GM12878 (cell line): ENCODE results near the gene FANCC. TPM values are rescaled to one million over a fixed set of nuclear protein-coding genes. Genes with fewer than 3 reads are reported as not detected.

Source experiments
- ATAC-seq: fragments of 200-7000 bp; cut with Tn5 transposase; 3 replicates; pipeline ENCODE4 v1.9.1; 2020; ENCODE audit warnings: mild to moderate bottlenecking, moderate library complexity
- BruUV-seq: library from RNA; stranded (reverse); fragments of 400-500 nt; replicated peaks from 2 replicates; lab custom pipeline; 2021; lab: Mats Ljungman, UMichigan
- CTCF ChIA-PET: fragments of 300-600 bp; sonication (Branson Sonifier 250); formaldehyde crosslinking; extraction: SDS; loops from one replicate; lab custom pipeline; 2021; ENCODE audit warnings: inconsistent platforms; lab: Yijun Ruan, JAX
- POLR2A ChIA-PET: fragments of 350-600 bp; formaldehyde crosslinking; extraction: SDS; loops from one replicate; lab custom pipeline; 2021; ENCODE audit warnings: inconsistent platforms; lab: Charles Lee
- RAD21 ChIA-PET: fragments of 300-600 bp; sonication (Branson Sonifier 250); formaldehyde crosslinking; loops from one replicate; lab custom pipeline; 2023; ENCODE audit warnings: antibody characterized with exemption; ENCODE audit not compliant: unreplicated experiment; lab: Charles Lee
- SMC1A ChIA-PET: fragments of 300-600 bp; sonication (Branson Sonifier 250); formaldehyde crosslinking; loops from one replicate; lab custom pipeline; 2023; ENCODE audit not compliant: unreplicated experiment, uncharacterized antibody; lab: Charles Lee
- DNase-seq: peaks from one replicate; pipeline ENCODE4 v3.0.0-alpha.2; 2011; ENCODE audit warnings: low read depth, low spot score
- FAIRE-seq: peaks from 3 replicates; lab custom pipeline; 2011; peaks lifted over from hg19 to GRCh38; lab: Jason Lieb, UNC
- H2AFZ ChIP-seq: 2 replicates; pipeline ENCODE4 v1.6.0; 2011; ENCODE audit warnings: low read depth, low read length, control low read depth; ENCODE audit not compliant: control insufficient read depth
- H3K27ac ChIP-seq: 2 replicates; pipeline ENCODE4 v1.5.1; 2011; ENCODE audit warnings: control low read depth; ENCODE audit not compliant: control insufficient read depth, insufficient read depth
- H3K27me3 ChIP-seq, 2 experiments: replicated peaks in 1 of 2; 2 replicates each; pipeline versions ENCODE4 v1.6.0 to v1.6.1; 2011; ENCODE audit warnings: low read length in 1 of 2; ENCODE audit not compliant: control insufficient read depth in 2 of 2, insufficient read depth in 2 of 2
- H3K36me3 ChIP-seq, 2 experiments: 2 replicates each; pipeline ENCODE4 v1.5.1; 2011; ENCODE audit warnings: low read length in 1 of 2; ENCODE audit not compliant: control insufficient read depth in 2 of 2, insufficient read depth in 2 of 2
- H3K4me1 ChIP-seq: 2 replicates; pipeline ENCODE4 v1.6.1; 2011; ENCODE audit warnings: mild to moderate bottlenecking, low read length, moderate library complexity, mixed read lengths; ENCODE audit not compliant: control insufficient read depth, insufficient read depth
- H3K4me2 ChIP-seq: 2 replicates; pipeline ENCODE4 v1.6.0; 2011; ENCODE audit warnings: control low read depth; ENCODE audit not compliant: control insufficient read depth, insufficient read depth
- H3K4me3 ChIP-seq: fragments of 200-600 bp; sonication (generic); 2 replicates; pipeline ENCODE4 v1.5.1; 2016
- H3K79me2 ChIP-seq: 2 replicates; pipeline ENCODE4 v1.6.0; 2011; ENCODE audit warnings: low read length; ENCODE audit not compliant: control insufficient read depth, insufficient read depth
- H3K9ac ChIP-seq: 2 replicates; pipeline ENCODE4 v1.8.0; 2011; ENCODE audit warnings: low read length, control low read depth, mixed read lengths; ENCODE audit not compliant: control insufficient read depth, insufficient read depth
- H3K9me3 ChIP-seq: replicated peaks from 3 replicates; pipeline ENCODE4 v1.5.1; 2011; ENCODE audit warnings: mild to moderate bottlenecking, low read length; ENCODE audit not compliant: control insufficient read depth, insufficient read depth
- H4K20me1 ChIP-seq: 2 replicates; pipeline ENCODE4 v1.6.0; 2011; ENCODE audit not compliant: control insufficient read depth, insufficient read depth
- BACH1 ChIP-seq: fragments of 450-650 bp; IDR thresholded peaks from 2 replicates; pipeline ENCODE4 v1.6.1; 2017; ENCODE audit warnings: mild to moderate bottlenecking, borderline replicate concordance
- CBX5 ChIP-seq: sonication (generic); IDR thresholded peaks from 2 replicates; pipeline ENCODE4 v1.6.1; 2016; ENCODE audit warnings: low read depth, moderate library complexity, mild to moderate bottlenecking, inconsistent platforms
- NFYB ChIP-seq: IDR thresholded peaks from 2 replicates; pipeline ENCODE4 v1.6.1; 2011; ENCODE audit warnings: low read depth, mild to moderate bottlenecking, low read length, improper control_type of control experiment, moderate library complexity; ENCODE audit not compliant: insufficient read depth
- SUZ12 ChIP-seq: fragments of 200-600 bp; sonication (generic); IDR thresholded peaks from one replicate; pipeline ENCODE4 v1.6.1; 2018; ENCODE audit warnings: antibody characterized with exemption, mild to moderate bottlenecking; ENCODE audit not compliant: unreplicated experiment
- WGBS: methylation state at CpG from one replicate; pipeline ENCODE4 v1.1.6; 2016; ENCODE audit warnings: low lambda C conversion rate; ENCODE audit not compliant: insufficient replicate concordance, insufficient coverage; ENCODE audit errors: missing lambda C conversion rate; 5-methylcytosine and 5-hydroxymethylcytosine counted together
- in situ Hi-C: fragments of 300-500 bp; cut with MboI; formaldehyde crosslinking; loops from 9 replicates; pipeline ENCODE4 v1.14.3; 2018; ENCODE audit warnings: mixed read lengths
- intact Hi-C: fragments of 100-400 bp; cut with micrococcal nuclease; formaldehyde crosslinking; loops from one replicate; pipeline ENCODE4 v1.14.2; 2022; ENCODE audit not compliant: unreplicated experiment
- polyA plus RNA-seq, 11 experiments: library from polyadenylated mRNA; depleted of rRNA in 4 of 11; unstranded in 6 of 11; stranded (reverse) in 5 of 11; fragments of >200 nt; fragmentation: Nextera tagmentation in 4 of 11; fragmentation: Illumina TruSeq in 1 of 11; extraction: Ambion mirVana in 4 of 11; extraction: Trizol in 1 of 11; gene quantifications; 1 replicate in 1 of 11; 2 replicates in 10 of 11; pipeline versions ENCODE4 v1.2.1 to v1.2.3, GENCODE V29; 2011 to 2016; ENCODE audit warnings: inconsistent platforms in 2 of 11, missing spikeins in 2 of 11, low read depth in 1 of 11
- total RNA-seq, 4 experiments: library from RNA; depleted of rRNA in 3 of 4; stranded (reverse); fragments of >200 nt in 3 of 4; fragmentation: Illumina TruSeq in 1 of 4; extraction: Trizol in 1 of 4; gene quantifications; 2 replicates each; pipeline versions ENCODE4 v1.2.1 to v1.2.3, GENCODE V29; 2013 to 2021

Gene FANCC
- total and polyA plus RNA-seq, 10 of the 15 experiments (the other 5 are each of a cell fraction or from before 2014, with no cell fraction given), result 1.2 to 16.8 (median 10.5) TPM

DNA sequence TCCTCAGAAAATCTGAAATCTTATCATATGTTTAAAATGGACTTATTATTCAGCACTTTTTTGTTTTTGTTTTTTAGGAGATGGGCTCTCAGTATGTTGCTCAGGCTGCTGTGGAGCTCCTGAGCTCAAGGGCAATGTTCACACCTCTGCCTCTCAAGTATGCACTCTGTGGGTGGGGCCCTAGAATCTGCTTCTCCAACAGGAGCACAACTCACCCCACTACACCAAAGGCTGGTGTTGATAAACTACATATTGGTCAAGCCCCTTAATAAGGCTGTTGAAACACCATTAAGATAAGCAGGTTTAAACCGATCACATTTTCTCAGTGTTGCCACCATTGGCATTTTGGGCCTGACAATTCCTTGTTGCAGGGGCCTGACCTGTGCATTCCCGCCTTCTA lies 131.6 kb downstream of the FANCC start:
- Histone ChIP-seq H3K4me3 (no peak overlapping the region), H3K36me3 (no peaks in the 10 kb centered on the region), H2AFZ (no peak overlapping the region)
- no peak for ATAC-seq
- DNase-seq, result no peak
- RAD21 ChIA-PET, result no interaction called here
- no peak for TF ChIP-seq CBX5
- TF ChIP-seq, all 136 proteins: peak for 0
- POLR2A ChIA-PET, result no interaction called here
- Histone ChIP-seq H3K27me3 (no peaks in the 10 kb centered on the region), H4K20me1 (no peaks in the 10 kb centered on the region), H3K9me3 (no peaks in the 10 kb centered on the region), H3K9ac (no peak overlapping the region), H3K4me2 (no peak overlapping the region), H3K27ac (no peak overlapping the region), H3K4me1 (peaks cover 5% of the 10 kb centered on the region; the same call in 1 of the 2 replicates), H3K79me2 (no peaks in the 10 kb centered on the region)
- WGBS, result 100% methylated on average over 2 of the region's 2 CpGs
- no peak for FAIRE-seq
- CTCF ChIA-PET, result no interaction called here
- SMC1A ChIA-PET, result no interaction called here
- in situ Hi-C loops (no loop called here), intact Hi-C loops (no loop called here)
- BruUV-seq, result no TSS peak

DNA sequence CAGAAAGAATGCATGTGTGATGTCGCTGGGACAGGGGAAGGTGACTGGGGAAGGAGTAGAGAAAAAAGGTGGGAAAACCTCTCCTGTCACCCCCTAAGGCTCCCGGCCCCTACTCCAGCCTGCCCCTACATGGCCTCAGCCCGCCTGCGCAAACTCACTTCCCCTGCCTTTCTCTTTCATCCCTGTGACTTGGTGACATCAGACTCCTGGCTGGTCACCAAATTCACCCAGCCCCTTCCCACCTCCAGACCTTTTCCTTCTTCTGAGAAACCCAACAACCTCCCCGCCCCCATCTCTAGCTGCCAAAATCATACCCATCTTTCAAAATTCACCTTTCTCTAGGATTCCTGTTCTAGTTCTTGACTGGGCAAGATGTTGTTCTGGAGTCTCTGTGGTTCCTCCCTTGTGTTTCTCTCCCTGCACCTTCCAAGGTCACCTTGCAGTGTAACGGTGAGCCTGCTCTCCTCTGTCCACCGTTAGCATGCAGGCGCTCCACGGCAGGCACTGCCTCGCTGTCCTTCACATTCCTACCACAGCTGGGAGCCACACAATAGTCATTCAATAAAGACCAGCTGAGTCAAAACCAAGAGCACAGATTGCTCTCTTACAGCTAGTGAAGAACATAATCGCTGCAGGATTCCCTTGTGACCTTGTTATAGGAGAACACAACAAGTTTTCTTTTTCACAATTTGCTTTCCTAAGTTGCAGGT lies 134.5 kb downstream of the FANCC start:
- no peak for TF ChIP-seq NFYB
- TF ChIP-seq SUZ12, result no peak
- no peak for TF ChIP-seq BACH1
- no peak for FAIRE-seq
- Histone ChIP-seq H3K36me3 (no peaks in the 10 kb centered on the region), H3K27me3 (no peaks in the 10 kb centered on the region), H3K9me3 (no peaks in the 10 kb centered on the region), H3K4me1 (no peaks in the 10 kb centered on the region), H3K79me2 (no peaks in the 10 kb centered on the region), H3K9ac (no peak overlapping the region), H3K4me3 (no peak overlapping the region), H3K27ac (no peak overlapping the region), H4K20me1 (no peaks in the 10 kb centered on the region), H2AFZ (no peak overlapping the region), H3K4me2 (no peak overlapping the region)
- no TSS peak for BruUV-seq
- ATAC-seq, result no peak
- POLR2A ChIA-PET, result no interaction called here
- in situ Hi-C loops (no loop called here), intact Hi-C loops (no loop called here)
- 93% methylated on average over 11 of the region's 11 CpGs for WGBS
- SMC1A ChIA-PET, result no interaction called here
- CTCF ChIA-PET, result interaction anchor here (1.4 kb wide), 1 partner anchor 15 kb away, joined by 6 read pairs; no protein-coding TSS in a partner anchor
- RAD21 ChIA-PET, result interaction anchor here (0.7 kb wide), 1 partner anchor 502 kb away, joined by 3 read pairs; no protein-coding TSS in a partner anchor
- no peak for DNase-seq
